Keratinocyte (primary cell): ENCODE measurements around the gene ANKRD28. TPM values are rescaled to one million over a fixed set of nuclear protein-coding genes. Genes with fewer than 3 reads are reported as not detected.

Experiments used
- DNase-seq: peaks from one replicate; pipeline ENCODE4 v3.0.0-alpha.2; 2011; ENCODE audit warnings: low read depth, missing footprints, low spot score
- FAIRE-seq: peaks from 2 replicates; lab custom pipeline; 2011; peaks lifted over from hg19 to GRCh38; lab: Jason Lieb, UNC
- H2AFZ ChIP-seq: 2 replicates; pipeline ENCODE4 v1.6.0; 2012; ENCODE audit warnings: low read length, control low read depth, inconsistent platforms; ENCODE audit not compliant: control insufficient read depth
- H3K27ac ChIP-seq: 2 replicates; pipeline ENCODE4 v1.5.1; 2011; ENCODE audit warnings: low read length; ENCODE audit not compliant: control insufficient read depth, insufficient read depth
- H3K27me3 ChIP-seq: 3 replicates; pipeline ENCODE4 v1.6.0; 2011; ENCODE audit warnings: low read length; ENCODE audit not compliant: control insufficient read depth, insufficient read depth; ENCODE audit errors: extremely low read depth
- H3K36me3 ChIP-seq, 2 experiments: 2 replicates in 1 of 2; 3 replicates in 1 of 2; pipeline ENCODE4 v1.5.1; 2011; ENCODE audit warnings: low read length in 2 of 2, mild to moderate bottlenecking in 1 of 2; ENCODE audit not compliant: control insufficient read depth in 2 of 2, insufficient read depth in 2 of 2; ENCODE audit errors: extremely low read depth in 1 of 2
- H3K4me1 ChIP-seq: 3 replicates; pipeline ENCODE4 v1.5.1; 2011; ENCODE audit warnings: low read length; ENCODE audit not compliant: control insufficient read depth, insufficient read depth; ENCODE audit errors: extremely low read depth
- H3K4me2 ChIP-seq: 3 replicates; pipeline ENCODE4 v1.6.0; 2011; ENCODE audit warnings: low read depth, low read length; ENCODE audit not compliant: control insufficient read depth, insufficient read depth; ENCODE audit errors: extremely low read depth
- H3K4me3 ChIP-seq, 3 experiments: fragments of 200-600 bp in 1 of 3; sonication (generic) in 1 of 3; 2 replicates in 2 of 3; 3 replicates in 1 of 3; pipeline ENCODE4 v1.5.1; 2011 to 2016; ENCODE audit warnings: low read length in 3 of 3, mild to moderate bottlenecking in 3 of 3, control low read depth in 2 of 3, inconsistent platforms in 1 of 3, low read depth in 1 of 3, mixed read lengths in 1 of 3, mixed run types in 1 of 3, moderate library complexity in 1 of 3; ENCODE audit not compliant: control insufficient read depth in 2 of 3, insufficient read depth in 2 of 3; ENCODE audit errors: extremely low read depth in 1 of 3
- H3K79me2 ChIP-seq: 2 replicates; pipeline ENCODE4 v1.6.0; 2012; ENCODE audit warnings: low read length; ENCODE audit not compliant: control insufficient read depth, insufficient read depth
- H3K9ac ChIP-seq: 3 replicates; pipeline ENCODE4 v1.6.0; 2011; ENCODE audit warnings: low read length; ENCODE audit not compliant: control insufficient read depth, insufficient read depth; ENCODE audit errors: extremely low read depth
- H3K9me1 ChIP-seq: 3 replicates; pipeline ENCODE4 v1.6.0; 2011; ENCODE audit warnings: low read length; ENCODE audit not compliant: control insufficient read depth, insufficient read depth; ENCODE audit errors: extremely low read depth
- H3K9me3 ChIP-seq: 2 replicates; pipeline ENCODE4 v1.5.1; 2012; ENCODE audit warnings: low read depth, low read length; ENCODE audit not compliant: control insufficient read depth
- H4K20me1 ChIP-seq: 3 replicates; pipeline ENCODE4 v1.6.0; 2011; ENCODE audit warnings: low read length; ENCODE audit not compliant: control insufficient read depth, insufficient read depth; ENCODE audit errors: extremely low read depth
- CTCF ChIP-seq, 3 experiments: IDR thresholded peaks in 1 of 3; conservative IDR thresholded peaks in 1 of 3; optimal IDR thresholded peaks in 1 of 3; 2 replicates in 2 of 3; 3 replicates in 1 of 3; pipeline versions ENCODE3 to v1.5.1; 2011; ENCODE audit warnings: low read length in 3 of 3, mild to moderate bottlenecking in 3 of 3, moderate library complexity in 2 of 3, control low read depth in 1 of 3, inconsistent platforms in 1 of 3; ENCODE audit not compliant: insufficient read depth in 2 of 3; ENCODE audit errors: extremely low read depth in 1 of 3
- EZH2 ChIP-seq: IDR thresholded peaks from one replicate; pipeline ENCODE4 v1.6.1; 2012; ENCODE audit warnings: inconsistent platforms, mild to moderate bottlenecking, low read length, moderate library complexity
- dilution Hi-C: fragments of 300-500 bp; cut with MboI; formaldehyde crosslinking; loops from one replicate; pipeline ENCODE4 v1.7.0; 2020; ENCODE audit warnings: low sequenced_read_pairs; ENCODE audit not compliant: extremely low pct_ligation_motif_present
- polyA plus RNA-seq, 5 experiments: library from polyadenylated mRNA; depleted of rRNA in 3 of 5; stranded (reverse) in 3 of 5; stranded (forward) in 1 of 5; unstranded in 1 of 5; fragments of >200 nt; gene quantifications; 1 replicate in 1 of 5; 2 replicates in 3 of 5; 3 replicates in 1 of 5; pipeline versions ENCODE4 v1.2.1 to v1.2.3, GENCODE V29; 2011 to 2012; ENCODE audit warnings: missing spikeins in 2 of 5, low read depth in 1 of 5, low replicate concordance in 1 of 5

Gene ANKRD28
- polyA plus RNA-seq, 1 donor (not counting 4 experiments of a cell fraction or from before 2014, with no cell fraction given) = 32.7 TPM

- no peak overlapping the region for H2AFZ ChIP-seq
- FAIRE-seq = no peak
- H3K27ac ChIP-seq = no peak overlapping the region
- no peak for DNase-seq
- H3K4me2 ChIP-seq = no peak overlapping the region
- peaks cover 18% of the 10 kb centered on the region for H3K4me1 ChIP-seq
- no peaks in the 10 kb centered on the region for H3K9me1 ChIP-seq
- no peak overlapping the region for H3K4me3 ChIP-seq
- no peak for TF ChIP-seq EZH2
- TF ChIP-seq CTCF (optimal IDR thresholded peaks at IDR 0.05 in 1 of 3, IDR thresholded peaks at IDR 0.05 in 1 of 3, conservative IDR thresholded peaks at IDR 0.05 in 1 of 3; ENCODE audit: extremely low read depth in 1 of 3, insufficient read depth in 2 of 3, low read length in 3 of 3) = no peak
- dilution Hi-C loops = no loop called here
- H3K9ac ChIP-seq = no peak overlapping the region
- no peaks in the 10 kb centered on the region for H4K20me1 ChIP-seq
- peaks cover 39% of the 10 kb centered on the region for H3K79me2 ChIP-seq
- no peaks in the 10 kb centered on the region for H3K27me3 ChIP-seq
- no peaks in the 10 kb centered on the region for H3K9me3 ChIP-seq
- H3K36me3 ChIP-seq = no peaks in the 10 kb centered on the region
Measured at GRCh38 chr3:15800780-15801179, 3.0 kb upstream of the ANKRD28 start.

GRCh38 chr3:15800327-15800726 is 2.5 kb upstream of the ANKRD28 start:
- H3K4me1 ChIP-seq = peaks cover 19% of the 10 kb centered on the region
- H3K4me3 ChIP-seq = no peak overlapping the region
- dilution Hi-C loops = no loop called here
- no peak overlapping the region for H3K27ac ChIP-seq
- TF ChIP-seq EZH2 = no peak
- no peak for TF ChIP-seq CTCF (optimal IDR thresholded peaks at IDR 0.05 in 1 of 3, IDR thresholded peaks at IDR 0.05 in 1 of 3, conservative IDR thresholded peaks at IDR 0.05 in 1 of 3; ENCODE audit: extremely low read depth in 1 of 3, insufficient read depth in 2 of 3, low read length in 3 of 3)
- no peaks in the 10 kb centered on the region for H3K9me1 ChIP-seq
- no peaks in the 10 kb centered on the region for H3K27me3 ChIP-seq
- no peak overlapping the region for H3K4me2 ChIP-seq
- H3K79me2 ChIP-seq = peaks cover 43% of the 10 kb centered on the region
- no peak for FAIRE-seq
- no peaks in the 10 kb centered on the region for H3K9me3 ChIP-seq
- no peak overlapping the region for H2AFZ ChIP-seq
- no peak for DNase-seq
- no peaks in the 10 kb centered on the region for H4K20me1 ChIP-seq
- H3K36me3 ChIP-seq = no peaks in the 10 kb centered on the region
- no peak overlapping the region for H3K9ac ChIP-seq
